HG02870 (cell line): Measurements from ENCODE around the gene MYEOV.
A peak's percentile ranks its signal among the peaks of the same experiment; 100 is the strongest.

Source experiments
- ATAC-seq: cut with Tn5 transposase; IDR thresholded peaks from one replicate; pipeline ENCODE4 v1.9.1; 2021; ENCODE audit warnings: mild to moderate bottlenecking, moderate library complexity; ENCODE audit not compliant: unreplicated experiment

Gene MYEOV

DNA sequence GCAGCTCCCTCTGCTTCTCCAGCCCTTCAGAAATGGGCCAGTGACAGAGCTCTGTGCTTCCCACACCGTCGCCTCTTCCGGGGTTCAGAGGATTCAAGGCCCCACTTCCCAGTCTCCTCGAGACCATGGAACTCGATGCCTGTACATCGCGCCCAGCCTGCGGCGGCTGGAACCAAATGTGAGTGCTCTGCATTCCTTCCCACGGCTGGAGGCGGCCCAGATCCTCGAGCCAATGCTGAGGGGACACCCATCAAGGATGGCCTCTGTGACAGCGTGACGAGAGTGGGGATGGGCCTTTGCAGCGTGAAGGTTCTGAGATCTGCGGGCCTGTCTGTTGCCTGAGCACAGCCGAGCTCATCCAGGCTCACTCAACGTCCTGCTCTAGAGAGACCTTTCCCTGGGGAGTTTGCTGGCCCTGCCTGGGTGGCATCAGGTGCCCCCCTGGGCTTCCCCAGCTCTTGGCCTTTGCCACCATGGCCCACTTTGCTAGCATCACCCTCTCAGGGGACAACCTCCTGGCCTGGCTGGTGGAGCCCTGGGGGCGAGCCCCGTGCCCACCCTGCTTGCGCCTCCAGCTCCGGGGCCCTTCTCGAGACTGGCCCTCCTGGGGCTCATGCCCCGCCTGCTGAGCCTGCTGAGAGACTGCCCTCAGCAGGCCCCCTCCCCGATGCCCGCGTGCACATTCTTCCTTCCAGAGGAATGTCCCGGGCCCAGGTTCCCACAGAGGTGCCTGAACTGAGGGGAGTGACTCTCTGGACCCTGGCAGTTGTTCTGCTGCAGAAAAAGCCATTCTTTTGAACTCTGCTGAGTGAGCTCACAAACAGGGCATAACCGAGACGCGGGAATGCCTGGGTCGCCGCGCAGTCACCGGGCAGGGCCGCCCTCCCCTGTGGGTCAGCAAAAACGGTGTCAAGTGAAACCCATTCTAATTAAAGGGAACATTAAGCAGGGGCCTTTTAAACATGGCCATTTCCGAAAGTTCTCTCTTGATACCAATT, 7.3 kb upstream of the MYEOV start:
- no peak for ATAC-seq

DNA sequence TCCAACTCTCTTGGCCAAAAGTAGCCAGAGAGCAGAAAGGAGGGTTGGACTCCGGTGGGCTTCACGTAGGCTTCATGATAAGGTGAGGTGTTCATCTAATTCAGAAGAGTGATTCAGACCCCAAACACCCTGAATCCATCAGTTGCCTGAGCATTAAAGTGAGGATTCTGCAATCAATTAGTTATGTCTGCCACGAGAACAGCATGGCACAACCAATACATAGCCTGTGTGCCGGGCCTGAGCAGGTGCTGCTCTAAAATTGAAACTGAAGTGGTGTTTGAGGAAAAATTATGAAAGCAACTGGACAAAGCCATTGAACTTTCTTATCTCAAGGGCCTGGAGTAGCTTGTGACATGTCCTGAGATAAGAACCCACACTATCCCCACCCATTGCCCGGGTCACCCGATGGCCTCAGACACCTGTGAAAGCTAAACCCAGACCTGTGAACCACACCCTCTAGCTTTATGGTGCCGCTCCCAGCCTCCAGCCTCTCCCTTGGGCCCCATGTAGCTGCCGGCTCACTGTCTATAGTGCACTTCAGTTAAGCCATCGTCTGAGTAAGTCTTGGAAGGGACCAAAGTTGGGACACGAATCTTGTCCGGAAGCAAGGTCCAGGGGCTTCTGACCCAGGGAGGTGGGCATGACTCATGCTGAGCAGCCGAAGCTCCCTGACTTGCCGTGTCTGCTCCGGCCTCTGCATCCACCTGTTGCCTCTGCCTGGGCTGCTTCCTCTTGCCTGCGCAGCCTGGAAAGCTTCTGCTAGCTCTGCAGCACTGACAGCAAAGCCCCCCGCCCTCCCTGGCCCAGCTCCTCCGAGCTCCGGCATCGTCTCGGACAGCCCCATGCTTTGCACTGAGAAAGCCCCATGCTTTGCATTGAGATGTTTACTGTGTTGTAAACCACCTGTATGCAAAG, 5.7 kb upstream of the MYEOV start:
- ATAC-seq: no peak

- no peak for ATAC-seq
Measured at GRCh38 chr11:69288883-69289242, 5.1 kb upstream of the MYEOV start.

DNA sequence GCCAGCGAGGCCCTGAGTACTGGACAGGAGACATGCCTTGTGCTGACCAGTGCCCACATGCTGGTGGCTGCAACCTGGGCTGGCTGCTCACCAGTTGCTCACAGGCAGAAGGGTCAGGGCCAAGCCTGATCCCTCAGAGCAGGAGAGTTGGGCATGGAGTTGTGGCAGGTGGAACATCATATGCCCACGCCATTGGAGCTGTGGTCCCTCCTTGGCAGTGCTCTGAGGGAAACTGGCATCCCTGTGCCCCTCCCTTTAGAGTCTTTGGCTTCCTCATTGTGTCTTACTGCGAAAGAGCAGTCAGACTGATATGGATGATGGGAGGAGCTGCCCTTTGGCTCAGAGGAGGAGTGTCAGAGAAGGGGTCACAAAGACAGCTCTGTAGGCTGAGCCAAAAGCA, 3.1 kb upstream of the MYEOV start:
- no peak for ATAC-seq

DNA sequence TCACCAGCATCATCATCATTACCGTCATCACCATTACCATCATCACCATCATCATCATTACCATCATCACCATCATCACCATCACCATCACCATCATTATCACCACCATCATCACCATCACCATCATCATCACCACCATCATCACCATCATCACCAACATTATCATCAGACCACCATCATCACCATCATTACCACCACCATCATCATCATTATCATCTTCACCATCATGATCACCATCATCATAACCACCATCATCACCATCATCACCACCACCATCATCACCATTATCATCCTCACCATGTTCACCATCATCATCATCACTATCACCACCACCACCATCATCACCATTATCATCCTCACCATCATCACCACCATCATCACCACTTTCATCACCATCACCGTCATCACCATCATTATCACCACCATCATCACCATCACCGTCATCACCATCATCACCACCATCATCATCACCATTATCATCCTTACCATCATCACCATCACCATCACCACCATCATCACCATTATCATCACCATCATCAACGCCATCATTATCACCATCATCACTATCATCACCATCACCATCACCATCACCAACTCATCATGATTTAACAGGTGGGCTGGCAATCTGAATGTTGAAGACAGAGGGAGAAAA, 2.4 kb upstream of the MYEOV start:
- ATAC-seq: no peak

DNA sequence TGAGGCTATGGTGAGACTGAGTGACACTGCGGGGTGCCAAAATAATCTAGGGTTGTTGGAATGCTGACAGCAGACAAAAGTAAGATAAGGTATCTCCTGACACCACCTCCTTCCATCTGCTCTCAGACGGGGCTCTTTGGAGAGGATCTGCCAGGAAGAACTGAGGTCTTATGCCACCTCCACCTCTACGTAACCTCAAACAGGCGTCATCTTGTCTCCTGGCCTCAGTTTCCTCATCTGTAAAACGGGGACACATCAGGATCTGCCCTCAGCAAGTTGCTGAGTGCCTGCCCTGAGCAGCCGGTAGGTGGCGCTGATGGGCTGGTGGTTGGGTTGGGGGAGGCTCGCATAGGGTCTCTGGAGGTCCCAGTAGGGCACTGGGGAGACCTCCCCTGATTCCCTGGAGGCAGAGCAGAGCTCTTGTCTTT, 1.7 kb upstream of the MYEOV start:
- ATAC-seq: no peak

GRCh38 chr11:69293087-69293486, 868 bp upstream of the MYEOV start:
- no peak for ATAC-seq

GRCh38 chr11:69294571-69295078, 670 bp downstream of the MYEOV start:
- ATAC-seq: no peak

GRCh38 chr11:69295079-69295994, 1.4 kb downstream of the MYEOV start:
- ATAC-seq: no peak

- ATAC-seq: no peak
Measured at GRCh38 chr11:69295995-69296889, 2.3 kb downstream of the MYEOV start.

- peak; percentile 41 for ATAC-seq
Measured at GRCh38 chr11:69296890-69297786, 3.2 kb downstream of the MYEOV start.

DNA sequence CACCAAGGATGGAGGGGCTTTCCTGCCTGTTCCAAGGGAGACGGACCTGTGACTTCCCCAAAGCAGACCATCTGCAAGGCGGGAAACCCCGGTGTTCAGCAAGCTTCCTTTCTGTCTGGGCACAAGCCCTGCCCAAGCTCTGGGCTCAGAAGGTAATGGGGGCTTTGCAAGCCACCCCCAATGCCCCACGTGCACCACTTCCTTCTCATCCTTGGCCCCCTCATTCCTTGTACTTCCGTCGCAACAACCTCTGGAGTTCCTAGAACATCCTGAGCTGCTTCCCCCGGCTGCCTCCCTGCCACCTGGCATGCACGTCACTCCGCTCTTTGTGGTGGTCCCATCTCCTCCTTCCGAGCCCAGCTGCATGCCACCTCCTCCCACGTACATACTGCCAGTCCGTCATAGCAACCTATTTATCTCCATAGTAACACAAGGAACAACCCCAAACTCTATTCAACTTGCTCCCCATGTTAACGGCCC, 3.9 kb downstream of the MYEOV start:
- no peak for ATAC-seq

- ATAC-seq: peak; percentile 43
Measured at GRCh38 chr11:69298267-69299022, 4.5 kb downstream of the MYEOV start.

DNA sequence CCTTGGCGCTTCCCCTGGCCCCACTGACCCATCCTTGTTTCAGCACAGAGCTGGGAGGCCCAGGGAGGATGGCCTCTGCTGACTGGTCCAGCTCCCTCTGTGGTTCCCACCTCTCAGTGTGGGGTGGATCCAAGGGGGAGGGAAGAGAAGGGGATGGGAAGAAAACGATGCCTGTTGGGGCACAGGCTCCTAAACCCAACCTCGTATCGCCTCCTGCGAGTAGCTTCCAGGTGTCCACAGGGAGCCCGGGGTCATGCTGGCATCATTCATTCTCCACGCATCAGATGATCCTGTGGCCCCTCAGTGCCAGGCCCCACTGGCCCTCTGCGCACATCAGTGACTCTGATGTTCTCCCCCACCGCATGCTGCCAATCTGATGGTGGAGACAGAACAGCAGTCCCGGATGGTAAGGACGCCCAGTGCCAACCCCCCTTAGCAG, 5.1 kb downstream of the MYEOV start:
- ATAC-seq: no peak

GRCh38 chr11:69299572-69299971, 5.6 kb downstream of the MYEOV start:
- no peak for ATAC-seq

DNA sequence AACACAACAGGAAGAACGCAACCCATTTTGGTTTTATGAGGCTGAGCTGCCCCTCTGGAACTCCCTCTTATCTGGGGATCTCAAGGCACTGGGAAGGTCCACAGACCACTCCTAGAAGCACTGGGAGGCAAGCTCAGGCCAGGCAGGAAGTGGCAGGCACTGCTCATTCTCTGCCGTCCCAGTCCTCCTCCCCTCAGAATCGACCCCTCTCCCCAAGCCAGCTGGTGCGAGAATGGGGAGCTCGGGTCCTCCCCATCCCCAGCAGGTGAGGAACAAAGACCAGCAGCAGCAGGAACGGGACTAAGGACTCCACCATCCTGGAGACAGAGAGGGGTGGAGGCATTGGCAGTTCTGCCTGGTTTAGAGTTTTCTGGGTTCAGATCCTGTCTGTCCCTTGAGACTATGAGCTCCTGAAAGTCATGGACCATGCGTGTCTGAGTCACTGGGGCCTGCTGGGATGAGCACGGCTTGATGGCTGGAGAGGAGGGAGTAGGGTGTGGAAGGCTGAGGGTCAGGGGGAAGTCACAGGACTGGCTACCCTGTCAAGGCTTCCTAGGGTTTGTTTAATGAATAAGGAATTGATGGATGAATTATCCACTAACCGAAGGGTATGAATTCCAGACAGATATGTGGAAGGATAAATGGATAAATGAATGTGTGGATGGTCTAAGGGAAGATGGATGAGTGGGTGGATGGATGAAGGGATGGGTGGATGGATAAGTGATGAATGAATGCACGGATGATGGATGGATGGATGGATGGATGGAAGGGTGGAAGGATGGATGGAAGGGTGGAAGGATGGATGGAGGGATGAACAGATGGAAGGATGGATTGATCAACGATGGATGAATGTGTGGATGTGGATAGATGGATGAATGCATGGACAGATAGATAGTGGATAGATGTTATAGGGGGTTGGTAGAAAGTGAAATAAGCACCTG, 6.4 kb downstream of the MYEOV start:
- ATAC-seq: no peak
